NCI-H510A (cell line): ENCODE measurements around the gene AOAH.

Source experiments
- DNase-seq: peaks from one replicate; lab custom pipeline; 2025; lab: John Stamatoyannopoulos, UW

The AOAH gene

GRCh38 chr7:36546331-36546730 is 178.0 kb downstream of the AOAH start:
- no peak for DNase-seq

GRCh38 chr7:36545291-36545690 is 179.0 kb downstream of the AOAH start:
- no peak for DNase-seq

DNA sequence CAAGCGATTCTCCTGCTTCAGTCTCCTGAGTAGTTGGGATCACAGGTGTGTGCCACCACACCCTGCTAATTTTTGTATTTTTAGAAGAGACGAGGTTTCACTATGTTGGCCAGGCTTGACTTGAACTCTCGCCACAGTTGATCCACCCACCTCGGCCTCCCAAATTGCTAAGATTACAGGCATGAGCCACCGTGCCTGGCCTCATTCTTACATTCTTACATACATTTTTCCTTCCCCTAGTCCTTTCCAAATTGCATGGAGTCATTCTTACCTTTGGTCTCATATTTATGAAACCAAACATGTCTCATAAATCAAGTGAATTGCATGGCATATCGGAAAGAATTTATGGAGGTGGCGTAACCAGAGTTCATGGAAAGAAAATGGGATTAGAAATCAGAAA is 186.2 kb downstream of the AOAH start:
- no peak for DNase-seq

GRCh38 chr7:36535866-36536664 is 188.2 kb downstream of the AOAH start:
- DNase-seq = no peak

- DNase-seq = no peak
These were observed 190.6 kb downstream of the AOAH start for GRCh38 chr7:36533717-36534116.

DNA sequence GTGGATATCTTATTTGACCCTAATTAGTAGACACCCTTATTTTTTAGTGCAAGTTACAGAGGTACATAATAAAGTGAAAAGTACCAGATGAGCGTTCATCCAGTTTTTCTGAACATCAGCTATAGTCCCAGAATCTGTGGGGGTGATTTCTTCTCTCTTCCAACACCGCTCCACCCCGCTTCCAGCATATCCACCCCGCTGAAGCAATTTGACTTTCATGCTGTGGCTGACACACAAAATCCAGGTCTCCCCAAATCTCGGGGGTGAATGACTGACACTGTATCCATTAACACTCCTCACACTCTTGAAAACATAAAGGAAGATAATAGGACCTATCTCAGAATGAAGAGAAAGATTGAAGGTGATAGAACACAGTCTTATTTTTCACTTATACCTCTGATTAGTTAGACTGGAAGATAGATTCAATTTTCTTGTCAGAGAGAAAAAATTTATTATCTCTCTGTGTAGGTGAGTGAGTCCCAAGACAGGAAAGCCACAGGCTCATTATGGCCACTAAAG is 191.3 kb downstream of the AOAH start:
- no peak for DNase-seq

GRCh38 chr7:36531951-36532350 is 192.3 kb downstream of the AOAH start:
- no peak for DNase-seq

- no peak for DNase-seq
These were observed 193.8 kb downstream of the AOAH start for GRCh38 chr7:36530456-36530855.

GRCh38 chr7:36527549-36527913 is 196.8 kb downstream of the AOAH start:
- DNase-seq = no peak

DNA sequence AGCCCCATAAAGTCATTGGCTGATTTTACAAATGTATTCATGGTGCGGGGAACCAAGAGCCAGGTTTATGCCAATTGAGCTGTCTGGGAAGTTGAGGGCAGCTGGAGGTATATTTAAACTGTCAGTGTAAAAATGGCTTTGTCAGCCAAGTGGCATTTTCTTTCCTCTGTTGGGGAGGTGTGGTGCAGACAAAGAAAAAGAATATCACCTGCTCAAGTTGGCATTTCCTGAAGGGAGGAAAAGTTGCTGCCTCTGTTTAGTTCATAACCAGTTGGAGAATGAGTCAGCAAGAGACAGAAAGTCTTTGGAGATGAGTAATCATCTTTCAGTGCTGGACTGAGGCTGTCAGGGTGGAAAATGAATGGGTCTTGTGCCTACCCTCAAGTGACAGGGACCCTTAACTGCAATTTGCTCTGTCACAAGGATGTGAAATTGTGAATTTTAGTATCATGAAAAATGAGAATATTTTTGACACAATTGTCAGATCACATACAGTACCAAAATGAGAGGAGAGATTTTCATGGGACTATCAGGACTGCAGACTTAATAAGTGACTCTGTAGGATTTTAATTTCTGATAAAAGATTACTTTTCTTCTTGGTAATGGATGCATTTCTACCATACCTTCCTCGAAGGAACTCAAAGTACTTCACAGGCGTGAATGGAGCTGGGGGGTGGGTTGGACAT is 197.3 kb downstream of the AOAH start:
- peak; percentile 8 for DNase-seq

- no peak for DNase-seq
These were observed 200.8 kb downstream of the AOAH start for GRCh38 chr7:36523371-36524101.

GRCh38 chr7:36522453-36523007 is 201.8 kb downstream of the AOAH start:
- no peak for DNase-seq

GRCh38 chr7:36521911-36522310 is 202.4 kb downstream of the AOAH start:
- DNase-seq = no peak

GRCh38 chr7:36521133-36521532 is 203.2 kb downstream of the AOAH start:
- no peak for DNase-seq

DNA sequence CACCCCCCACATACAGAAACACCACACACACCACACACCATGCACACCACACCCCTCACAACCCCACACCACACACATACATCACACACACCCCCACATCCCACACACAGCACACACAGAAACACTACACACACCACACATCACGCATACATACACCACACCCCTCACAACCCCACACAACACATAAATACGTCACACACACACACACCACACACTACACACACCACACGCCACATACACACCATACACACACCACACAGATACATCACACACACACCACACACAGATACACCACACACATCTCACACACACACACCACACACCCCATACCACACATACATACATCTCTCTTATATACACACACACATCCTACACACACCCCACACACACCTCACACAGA is 208.4 kb downstream of the AOAH start:
- DNase-seq = no peak

DNA sequence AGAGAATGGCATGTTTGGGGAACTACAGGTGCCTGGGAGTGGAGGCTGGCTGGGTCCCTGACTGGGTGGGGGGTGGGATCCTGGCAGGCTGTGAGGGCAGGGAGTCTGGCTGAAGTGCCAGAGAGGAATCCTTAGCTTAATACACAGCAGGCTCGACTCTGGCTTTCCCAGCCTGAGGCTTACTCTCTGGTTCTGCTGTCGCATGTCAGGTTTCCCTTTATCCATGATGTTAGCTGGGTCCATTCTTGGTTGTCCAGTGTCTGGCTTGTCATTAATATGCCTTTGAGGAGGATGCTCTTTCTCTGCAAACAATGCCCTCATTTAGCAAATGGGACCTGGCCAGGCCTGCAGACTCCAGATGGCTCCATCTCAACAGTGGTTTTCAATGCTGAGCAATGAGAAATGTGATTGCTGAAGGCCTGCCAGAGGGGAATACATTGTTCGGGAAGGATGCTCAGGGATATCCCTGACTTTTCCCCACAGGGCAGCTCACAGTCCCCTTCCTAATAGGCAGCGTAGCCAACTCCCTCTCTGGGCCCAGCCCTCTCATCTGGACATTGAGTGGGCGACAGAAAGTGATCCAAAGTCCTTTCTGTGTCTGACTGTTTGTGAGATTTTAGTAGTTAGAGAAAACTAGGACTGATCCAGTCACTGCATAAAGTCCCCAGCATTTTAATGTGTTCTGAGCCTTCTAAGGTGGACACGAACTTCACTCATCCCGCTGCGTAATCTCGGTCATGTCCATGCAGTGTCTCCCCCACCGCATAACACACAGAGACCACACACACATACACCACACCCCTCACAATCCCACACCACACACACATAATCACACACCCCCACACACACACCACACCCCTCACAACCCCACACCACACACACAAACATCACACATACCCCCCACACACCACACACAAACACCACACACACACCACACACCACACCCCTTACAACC is 209.7 kb downstream of the AOAH start:
- DNase-seq = no peak

DNA sequence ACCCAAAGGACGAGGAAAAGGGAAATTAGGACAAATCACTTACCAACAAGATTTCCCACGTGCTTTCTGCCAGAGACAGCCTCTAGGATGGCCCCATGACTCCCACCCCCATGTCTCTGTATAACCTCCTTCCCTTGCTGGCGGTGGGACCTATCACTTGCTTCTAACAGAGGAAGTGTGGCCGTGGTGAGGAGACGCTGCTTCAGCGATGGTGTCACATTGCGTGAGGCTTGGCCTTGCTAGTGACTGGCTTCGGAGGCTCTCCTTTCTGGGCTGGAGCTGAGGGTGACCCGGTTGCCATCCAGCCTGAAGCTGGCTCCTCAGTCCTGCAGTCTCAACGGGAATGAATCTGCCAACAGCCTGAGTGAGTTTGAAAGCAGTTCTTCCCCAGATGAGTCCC is 210.9 kb downstream of the AOAH start:
- DNase-seq = no peak

GRCh38 chr7:36512616-36513015 is 211.7 kb downstream of the AOAH start:
- no peak for DNase-seq

DNA sequence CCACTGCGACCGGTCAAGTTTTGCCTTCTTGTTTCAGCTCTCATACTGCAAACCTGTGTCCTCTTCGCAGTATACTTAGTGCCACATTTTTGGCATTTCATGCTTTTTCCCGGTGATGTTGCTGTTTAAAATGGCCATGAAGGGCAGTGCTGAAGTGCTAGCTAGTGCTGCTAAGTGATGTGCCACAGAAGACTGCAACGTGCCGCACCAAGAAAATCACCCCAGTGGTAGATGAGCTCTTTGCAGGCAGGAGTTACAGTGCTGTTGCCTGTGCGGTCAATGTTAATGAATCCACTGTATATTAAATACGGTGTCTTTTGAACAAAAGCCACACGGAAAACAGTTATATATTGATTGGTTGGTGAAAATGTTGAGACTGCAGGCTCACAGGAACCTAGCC is 214.3 kb downstream of the AOAH start:
- DNase-seq = no peak

DNA sequence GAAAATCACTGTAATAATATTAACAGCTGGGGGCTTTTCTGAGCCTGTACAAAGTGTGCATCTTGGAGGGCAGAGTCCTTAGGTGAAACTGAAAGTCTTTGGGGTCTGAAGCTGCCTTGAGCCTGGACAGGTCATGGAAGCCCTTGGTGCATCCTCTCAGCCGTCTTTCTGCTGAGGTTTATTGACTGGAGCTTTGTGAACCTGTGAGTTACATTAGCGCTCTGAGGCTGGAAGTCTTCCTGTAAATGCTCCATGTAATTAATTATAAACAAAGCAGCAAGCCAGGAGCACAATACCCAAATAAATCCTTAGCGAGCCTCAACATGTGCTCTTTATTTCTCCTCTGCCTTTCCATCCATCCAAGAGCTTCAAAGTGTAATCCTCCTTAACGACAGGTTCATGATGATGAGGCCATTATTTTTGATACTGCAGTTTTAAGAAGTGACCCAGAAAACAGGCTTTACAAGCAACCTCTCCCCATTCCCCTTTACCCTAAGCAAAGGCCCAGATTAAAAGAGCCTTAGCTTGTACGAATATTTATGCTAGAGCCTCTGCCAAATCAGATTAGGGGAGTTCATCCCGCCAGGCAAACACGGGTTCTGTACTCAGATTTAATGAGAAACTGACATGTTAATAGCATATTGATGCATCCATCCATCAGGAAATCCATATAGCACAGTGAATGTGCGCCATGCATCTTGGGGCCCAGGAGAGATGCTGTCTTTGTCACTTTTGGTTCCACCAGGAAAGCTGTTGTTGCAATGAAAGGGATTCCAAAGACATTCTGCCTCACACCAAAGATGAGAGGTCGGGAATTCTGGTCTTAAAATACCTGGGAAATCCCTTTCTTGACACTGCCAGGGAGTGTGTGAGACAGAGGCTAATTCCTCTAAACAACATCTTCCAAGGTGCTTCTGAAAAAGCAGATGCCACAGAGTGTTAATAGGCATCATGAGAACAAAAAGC is 216.5 kb downstream of the AOAH start:
- no peak for DNase-seq
